Measurements from ENCODE around the gene CCDC188. TPM values are rescaled to one million over a fixed set of nuclear protein-coding genes. Genes with fewer than 3 reads are reported as not detected.

The CCDC188 gene
- total and polyA plus RNA-seq, 2 of the 4 experiments (the other 2 are of a cell fraction): 0.10 TPM; not detected in 1

DNA sequence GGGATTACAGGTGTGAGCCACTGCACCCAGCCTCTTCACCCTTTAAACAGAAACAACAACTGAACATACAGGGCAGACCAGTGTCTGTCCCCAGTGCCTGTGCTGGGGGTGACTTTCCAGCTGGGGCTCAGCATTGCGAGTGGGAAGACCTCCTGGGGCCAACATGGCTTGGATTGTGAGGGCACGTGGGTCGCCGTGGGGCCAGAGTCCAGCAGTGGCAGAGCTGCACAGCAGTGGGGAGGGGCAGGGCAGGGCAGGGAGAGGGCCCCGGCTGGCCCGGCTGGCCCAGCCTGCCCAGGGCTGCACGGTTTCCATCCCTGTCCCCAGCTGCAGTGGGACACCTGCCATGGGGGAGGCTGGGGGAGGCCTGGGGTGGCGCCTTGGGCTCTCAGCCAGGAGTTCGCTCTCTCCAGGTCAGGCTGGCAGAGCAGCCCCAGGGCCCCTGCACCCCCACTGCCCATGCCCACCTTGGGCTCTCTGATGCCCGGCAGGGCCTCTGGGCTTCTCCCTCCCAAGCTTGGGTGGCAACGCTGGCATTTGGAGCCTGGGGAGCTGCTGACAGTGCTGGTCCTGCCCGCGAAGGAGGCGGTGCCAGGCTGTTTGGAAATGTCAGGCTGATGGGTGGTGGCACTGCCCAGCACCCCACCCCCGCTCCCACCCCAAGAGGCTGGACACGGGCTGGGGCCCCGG lies 30.5 kb upstream of the CCDC188 start:
- no peak overlapping the region for H2AFZ ChIP-seq (replicated peaks; ENCODE audit: low read length, poor library complexity)
- H3K4ac ChIP-seq (ENCODE audit: low read depth, low read length): no peak overlapping the region
- H2BK15ac ChIP-seq (ENCODE audit: low read depth, low read length): no peak overlapping the region
- BruUV-seq (replicated peaks): no TSS peak
- POLR2A ChIA-PET (ENCODE audit: unreplicated experiment): no interaction called here
- 80% methylated on average over 1 of the region's 17 CpGs; no CpG with 5 or more reads in 1 of the 2 experiments for whole genome bisulfite sequencing, 2 experiments (ENCODE audit: extremely low coverage in 2 of 2, insufficient read length in 1 of 2)
- H2AK5ac ChIP-seq (ENCODE audit: low read depth, low read length): no peak overlapping the region
- H3K79me1 ChIP-seq (ENCODE audit: low read depth in 1 of 2, low read length in 2 of 2): no peaks in the 10 kb centered on the region
- no peak overlapping the region for H2AK9ac ChIP-seq (replicated peaks; ENCODE audit: low read depth, low read length, poor library complexity)
- no peak overlapping the region for H2BK120ac ChIP-seq (ENCODE audit: low read depth, low read length)
- H2BK5ac ChIP-seq (ENCODE audit: low read depth, low read length, poor library complexity, severe bottlenecking): no peak overlapping the region
- CTCF ChIA-PET: no interaction called here
- H4K91ac ChIP-seq (ENCODE audit: insufficient read depth, low read depth, low read length): no peak overlapping the region
- H3K23ac ChIP-seq (ENCODE audit: low read depth, low read length): no peak overlapping the region
- no peak overlapping the region for H3K27ac ChIP-seq (ENCODE audit: insufficient read depth, low read length)
- ATAC-seq (ENCODE audit: low read depth) (no peak), DNase-seq (no peak)
- H3K4me2 ChIP-seq (ENCODE audit: low read depth, low read length): no peak overlapping the region
- no peaks in the 10 kb centered on the region for H3K4me1 ChIP-seq (ENCODE audit: control insufficient read depth, insufficient read depth, low read length)
- in situ Hi-C loops (cut with MboI; ENCODE audit: low sequenced_read_pairs): no loop called here
- intact Hi-C loops (cut with micrococcal nuclease): loop anchor here (1.0 kb wide), 1 partner anchor 9 kb away; no protein-coding TSS in a partner anchor
- no peak overlapping the region for H3K18ac ChIP-seq (ENCODE audit: low read depth, low read length)
- no peak overlapping the region for H3K4me3 ChIP-seq (ENCODE audit: insufficient read depth, low read depth, low read length)
- TF ChIP-seq FOS (IDR thresholded peaks at IDR 0.05; ENCODE audit: low read depth, low read length) (no peak), RAD21 (IDR thresholded peaks at IDR 0.05; ENCODE audit: low read length) (no peak), RCOR1 (IDR thresholded peaks at IDR 0.05; ENCODE audit: insufficient replicate concordance, low read length) (no peak), MXI1 (IDR thresholded peaks at IDR 0.05; ENCODE audit: borderline replicate concordance, low read depth, low read length) (no peak), RFX5 (IDR thresholded peaks at IDR 0.05; ENCODE audit: low read depth, low read length) (no peak), POLR2A (IDR thresholded peaks at IDR 0.05; ENCODE audit: low read depth, low read length) (no peak), MAZ (IDR thresholded peaks at IDR 0.05; ENCODE audit: borderline replicate concordance, low read depth, low read length) (no peak), MAFK (IDR thresholded peaks at IDR 0.05; ENCODE audit: low read depth, low read length) (no peak), NFE2L2 (IDR thresholded peaks at IDR 0.05; ENCODE audit: low read depth, low read length) (no peak)
- TF ChIP-seq, protein P1, sequence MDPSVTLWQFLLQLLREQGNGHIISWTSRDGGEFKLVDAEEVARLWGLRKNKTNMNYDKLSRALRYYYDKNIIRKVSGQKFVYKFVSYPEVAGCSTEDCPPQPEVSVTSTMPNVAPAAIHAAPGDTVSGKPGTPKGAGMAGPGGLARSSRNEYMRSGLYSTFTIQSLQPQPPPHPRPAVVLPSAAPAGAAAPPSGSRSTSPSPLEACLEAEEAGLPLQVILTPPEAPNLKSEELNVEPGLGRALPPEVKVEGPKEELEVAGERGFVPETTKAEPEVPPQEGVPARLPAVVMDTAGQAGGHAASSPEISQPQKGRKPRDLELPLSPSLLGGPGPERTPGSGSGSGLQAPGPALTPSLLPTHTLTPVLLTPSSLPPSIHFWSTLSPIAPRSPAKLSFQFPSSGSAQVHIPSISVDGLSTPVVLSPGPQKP (IDR thresholded peaks at IDR 0.05; ENCODE audit: borderline replicate concordance, low read depth, low read length): no peak
- TF ChIP-seq, protein P2, sequence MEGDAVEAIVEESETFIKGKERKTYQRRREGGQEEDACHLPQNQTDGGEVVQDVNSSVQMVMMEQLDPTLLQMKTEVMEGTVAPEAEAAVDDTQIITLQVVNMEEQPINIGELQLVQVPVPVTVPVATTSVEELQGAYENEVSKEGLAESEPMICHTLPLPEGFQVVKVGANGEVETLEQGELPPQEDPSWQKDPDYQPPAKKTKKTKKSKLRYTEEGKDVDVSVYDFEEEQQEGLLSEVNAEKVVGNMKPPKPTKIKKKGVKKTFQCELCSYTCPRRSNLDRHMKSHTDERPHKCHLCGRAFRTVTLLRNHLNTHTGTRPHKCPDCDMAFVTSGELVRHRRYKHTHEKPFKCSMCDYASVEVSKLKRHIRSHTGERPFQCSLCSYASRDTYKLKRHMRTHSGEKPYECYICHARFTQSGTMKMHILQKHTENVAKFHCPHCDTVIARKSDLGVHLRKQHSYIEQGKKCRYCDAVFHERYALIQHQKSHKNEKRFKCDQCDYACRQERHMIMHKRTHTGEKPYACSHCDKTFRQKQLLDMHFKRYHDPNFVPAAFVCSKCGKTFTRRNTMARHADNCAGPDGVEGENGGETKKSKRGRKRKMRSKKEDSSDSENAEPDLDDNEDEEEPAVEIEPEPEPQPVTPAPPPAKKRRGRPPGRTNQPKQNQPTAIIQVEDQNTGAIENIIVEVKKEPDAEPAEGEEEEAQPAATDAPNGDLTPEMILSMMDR (conservative IDR thresholded peaks at IDR 0.05; ENCODE audit: low read depth, low read length): no peak
- dilution Hi-C loops (cut with HindIII; ENCODE audit: low sequenced_read_pairs, unreplicated experiment): no loop called here
- no peaks in the 10 kb centered on the region for H3K9me3 ChIP-seq (ENCODE audit: control insufficient read depth, insufficient read depth, low read length)
- no peak overlapping the region for H4K5ac ChIP-seq (ENCODE audit: low read depth, low read length)
- no peaks in the 10 kb centered on the region for H3K9me1 ChIP-seq (ENCODE audit: insufficient read depth, low read length)
- H4K20me1 ChIP-seq (ENCODE audit: insufficient read depth, low read length): no peaks in the 10 kb centered on the region
- H3K14ac ChIP-seq (replicated peaks; ENCODE audit: low read depth, low read length): no peak overlapping the region
- H2BK20ac ChIP-seq (ENCODE audit: low read depth, low read length): no peak overlapping the region
- H3K9ac ChIP-seq (ENCODE audit: low read depth, low read length): no peak overlapping the region
- no peak overlapping the region for H4K8ac ChIP-seq (ENCODE audit: low read depth in 2 of 2, low read length in 2 of 2)
- H3K56ac ChIP-seq (ENCODE audit: extremely low read depth, insufficient read depth, low read length): no peak overlapping the region
- peaks cover 50% of the 10 kb centered on the region for H3K27me3 ChIP-seq (ENCODE audit: control insufficient read depth, insufficient read depth, low read length)
- H3K36me3 ChIP-seq (ENCODE audit: control insufficient read depth, insufficient read depth, low read length): no peaks in the 10 kb centered on the region
